Suppressor macrophage (primary cell): Measurements from ENCODE around the gene PLPPR2.
"Not testable (repeated sequence)": the region's sequence is repeated elsewhere in the genome, so short reads cannot be mapped to it uniquely, and the experiment has no call there.

Source experiments
- DNase-seq, 4 experiments: peaks; one replicate each; pipeline ENCODE4 v3.0.0-alpha.2; 2020 to 2022

PLPPR2 gene

GRCh38 chr19:11339254-11340098 lies 15.8 kb upstream of the PLPPR2 start, which contains the start of gene RAB3D:
Gene RAB3D (minus strand): TSS chr19:11339657. CDS start chr19:11337399, 2,258 bp downstream.
- DNase-seq, result peak; percentile 88 to 97 (median 92)

GRCh38 chr19:11340099-11340467 lies 15.1 kb upstream of the PLPPR2 start:
- DNase-seq, result not testable (repeated sequence)

GRCh38 chr19:11342429-11342828 lies 12.8 kb upstream of the PLPPR2 start:
- DNase-seq, result no peak

- no peak for DNase-seq
Observed at GRCh38 chr19:11345122-11345803, 10.0 kb upstream of the PLPPR2 start.

GRCh38 chr19:11346104-11346940 lies 8.9 kb upstream of the PLPPR2 start, which contains the start of the genes CCDC159 and TMEM205:
Gene CCDC159 (plus strand): TSS chr19:11346519. CDS start chr19:11346607, 88 bp downstream.
Gene TMEM205 (minus strand): TSS chr19:11346268. CDS start chr19:11345619, 649 bp downstream.
- DNase-seq, result peak; percentile 99 to 100 (median 99)

- DNase-seq, result no peak
Observed at GRCh38 chr19:11347546-11348039, 7.6 kb upstream of the PLPPR2 start.

GRCh38 chr19:11349171-11349570 lies 6.1 kb upstream of the PLPPR2 start:
- DNase-seq, result no peak

GRCh38 chr19:11354102-11354501 lies 1.1 kb upstream of the PLPPR2 start:
- not testable (repeated sequence) for DNase-seq

GRCh38 chr19:11356074-11356397 lies 804 bp downstream of the PLPPR2 start:
- no peak for DNase-seq

GRCh38 chr19:11356676-11357550 lies 1.7 kb downstream of the PLPPR2 start:
- no peak for DNase-seq

GRCh38 chr19:11359421-11359820 lies 4.2 kb downstream of the PLPPR2 start:
- DNase-seq, result no peak

- DNase-seq, result no peak
Observed at GRCh38 chr19:11361037-11361770, 6.0 kb downstream of the PLPPR2 start.

- DNase-seq, result no peak
Observed at GRCh38 chr19:11361771-11362731, 6.8 kb downstream of the PLPPR2 start.

- DNase-seq, result no peak
Observed at GRCh38 chr19:11363881-11364280, 8.6 kb downstream of the PLPPR2 start.

GRCh38 chr19:11364296-11364904 lies 9.2 kb downstream of the PLPPR2 start:
- DNase-seq, result no peak

- DNase-seq, result no peak
Observed at GRCh38 chr19:11364935-11365334, 9.7 kb downstream of the PLPPR2 start.

- no peak for DNase-seq
Observed at GRCh38 chr19:11365557-11366117, 10.4 kb downstream of the PLPPR2 start.

- no peak for DNase-seq
Observed at GRCh38 chr19:11367528-11367927, 12.3 kb downstream of the PLPPR2 start.

GRCh38 chr19:11370744-11371143 lies 15.5 kb downstream of the PLPPR2 start:
- DNase-seq, result no peak
